HCT116 (cell line): ENCODE data around the gene SLC5A12. TPM values are rescaled to one million over a fixed set of nuclear protein-coding genes. Genes with fewer than 3 reads are reported as not detected.

Experiments used
- ATAC-seq: fragments of 200-7000 bp; cut with Tn5 transposase; 2 replicates; pipeline ENCODE4 v1.9.1; 2020; ENCODE audit warnings: mild to moderate bottlenecking, moderate library complexity
- BruUV-seq: library from RNA; stranded (reverse); fragments of 400-500 nt; replicated peaks from 2 replicates; lab custom pipeline; 2021; lab: Mats Ljungman, UMichigan
- CTCF ChIA-PET: fragments of 300-600 bp; sonication (Branson Sonifier 250); formaldehyde crosslinking; loops from one replicate; lab custom pipeline; 2021; ENCODE audit warnings: antibody characterized with exemption; lab: Charles Lee
- POLR2A ChIA-PET: fragments of 300-600, 350-600 bp; sonication (Branson Sonifier 250); formaldehyde crosslinking; loops from one replicate; lab custom pipeline; 2021; ENCODE audit warnings: antibody characterized with exemption; lab: Charles Lee
- RAD21 ChIA-PET, 2 experiments: fragments of 300-600 bp; sonication (Branson Sonifier 250); formaldehyde crosslinking; loops; one replicate each; lab custom pipeline; 2023; ENCODE audit warnings: low total read pairs in 2 of 2; ENCODE audit not compliant: uncharacterized antibody in 2 of 2, unreplicated experiment in 2 of 2, low non-redundant PET in 1 of 2; lab: Charles Lee
- DNase-seq: peaks from one replicate; pipeline ENCODE4 v3.0.0-alpha.2; 2010; ENCODE audit warnings: low read depth, low spot score
- H2AFZ ChIP-seq: fragments of 200-600 bp; shearing (Covaris generic), sonication (generic); 2 replicates; pipeline ENCODE4 v1.6.1; 2017; ENCODE audit warnings: low read depth, mixed run types, mixed read lengths, antibody characterized with exemption, low read length; ENCODE audit not compliant: poor library complexity, severe bottlenecking
- H3K27ac ChIP-seq: 2 replicates; pipeline ENCODE4 v1.5.1; 2012; ENCODE audit warnings: low read depth, low read length
- H3K27me3 ChIP-seq: fragments of 200-600 bp; sonication (generic); 2 replicates; pipeline ENCODE4 v1.6.1; 2016; ENCODE audit warnings: mixed run types, low read length, mixed read lengths; ENCODE audit not compliant: insufficient read depth
- H3K36me3 ChIP-seq, 2 experiments: fragments of 200-500 bp in 1 of 2; fragments of 200-600 bp in 1 of 2; sonication (Bioruptor generic) in 1 of 2; sonication (generic) in 1 of 2; 2 replicates each; pipeline versions ENCODE4 v1.5.1 to v1.6.1; 2014 to 2016; ENCODE audit warnings: low read length in 2 of 2, inconsistent platforms in 1 of 2, mixed read lengths in 1 of 2, mixed run types in 1 of 2; ENCODE audit not compliant: insufficient read depth in 2 of 2, control insufficient read depth in 1 of 2
- H3K4me1 ChIP-seq, 2 experiments: fragments of 200-600 bp in 1 of 2; sonication (generic) in 1 of 2; 2 replicates each; pipeline versions ENCODE4 v1.5.1 to v1.6.1; 2012 to 2017; ENCODE audit warnings: low read length in 2 of 2, inconsistent platforms in 1 of 2, mild to moderate bottlenecking in 1 of 2, mixed read lengths in 1 of 2, mixed run types in 1 of 2, moderate library complexity in 1 of 2; ENCODE audit not compliant: insufficient read depth in 2 of 2, control insufficient read depth in 1 of 2
- H3K4me2 ChIP-seq: fragments of 200-600 bp; sonication (generic); 2 replicates; pipeline ENCODE4 v1.6.1; 2017; ENCODE audit warnings: mixed run types, low read length, mixed read lengths
- H3K4me3 ChIP-seq, 2 experiments: fragments of 200-600 bp in 1 of 2; sonication (generic) in 1 of 2; replicated peaks in 1 of 2; 2 replicates each; pipeline ENCODE4 v1.5.1; 2011 to 2016; ENCODE audit warnings: low read length in 2 of 2, control low read depth in 1 of 2, low read depth in 1 of 2, mild to moderate bottlenecking in 1 of 2, mixed read lengths in 1 of 2, mixed run types in 1 of 2
- H3K79me2 ChIP-seq: fragments of 200-600 bp; sonication (generic); 2 replicates; pipeline ENCODE4 v1.6.1; 2017; ENCODE audit warnings: mild to moderate bottlenecking, mixed run types, low read length, moderate library complexity, mixed read lengths; ENCODE audit not compliant: insufficient read depth
- H3K9ac ChIP-seq: fragments of 200-600 bp; sonication (generic); 2 replicates; pipeline ENCODE4 v1.6.1; 2016; ENCODE audit warnings: low read length, mixed read lengths
- H3K9me2 ChIP-seq: fragments of 200-600 bp; sonication (generic), shearing (Covaris generic); 2 replicates; pipeline ENCODE4 v1.6.1; 2017; ENCODE audit warnings: mixed run types, mild to moderate bottlenecking, moderate library complexity; ENCODE audit not compliant: insufficient read depth
- H3K9me3 ChIP-seq, 2 experiments: fragments of 200-500 bp in 1 of 2; fragments of 200-600 bp in 1 of 2; sonication (Bioruptor generic) in 1 of 2; sonication (generic) in 1 of 2; 2 replicates each; pipeline ENCODE4 v1.6.1; 2014 to 2017; ENCODE audit warnings: low read length in 2 of 2, mixed read lengths in 2 of 2, inconsistent platforms in 1 of 2, low read depth in 1 of 2, mild to moderate bottlenecking in 1 of 2, mixed run types in 1 of 2, moderate library complexity in 1 of 2; ENCODE audit not compliant: control insufficient read depth in 1 of 2, insufficient read depth in 1 of 2
- H4K20me1 ChIP-seq: fragments of 200-600 bp; sonication (generic), shearing (Covaris generic); 2 replicates; pipeline ENCODE4 v1.6.1; 2017; ENCODE audit warnings: mixed run types, mild to moderate bottlenecking, moderate library complexity; ENCODE audit not compliant: insufficient read depth
- ATF3 ChIP-seq: IDR thresholded peaks from 2 replicates; pipeline ENCODE4 v1.6.1; 2012
- CEBPB ChIP-seq: IDR thresholded peaks from 2 replicates; pipeline ENCODE4 v1.6.1; 2012; ENCODE audit warnings: low read depth
- EGR1 ChIP-seq: IDR thresholded peaks from 2 replicates; pipeline ENCODE4 v1.6.1; 2012; ENCODE audit warnings: low read depth
- EZH2 ChIP-seq: fragments of 200-600 bp; sonication (generic); IDR thresholded peaks from 2 replicates; pipeline ENCODE4 v1.6.1; 2017; ENCODE audit warnings: antibody characterized with exemption, mixed run types
- EZH2phosphoT487 ChIP-seq: fragments of 200-600 bp; IDR thresholded peaks from 2 replicates; pipeline ENCODE4 v1.6.1; 2018; ENCODE audit warnings: antibody characterized with exemption, borderline replicate concordance
- FOSL1 ChIP-seq: IDR thresholded peaks from 2 replicates; pipeline ENCODE4 v1.6.1; 2012; ENCODE audit warnings: low read depth
- JUND ChIP-seq: IDR thresholded peaks from 2 replicates; pipeline ENCODE4 v1.6.1; 2012
- POLR2A ChIP-seq: IDR thresholded peaks from 2 replicates; pipeline ENCODE4 v1.7.0; 2011; ENCODE audit warnings: borderline replicate concordance; ENCODE audit not compliant: insufficient read depth, insufficient read length; ENCODE audit errors: extremely low read depth
- POLR2AphosphoS5 ChIP-seq: IDR thresholded peaks from 2 replicates; pipeline ENCODE4 v1.6.1; 2011; ENCODE audit warnings: mild to moderate bottlenecking, low read depth, low read length, moderate library complexity
- RAD21 ChIP-seq: IDR thresholded peaks from 2 replicates; pipeline ENCODE4 v1.6.1; 2012; ENCODE audit warnings: low read depth, mild to moderate bottlenecking
- REST ChIP-seq: IDR thresholded peaks from 2 replicates; pipeline ENCODE4 v1.6.1; 2012; ENCODE audit warnings: low read depth
- SIN3A ChIP-seq: IDR thresholded peaks from 2 replicates; pipeline ENCODE4 v1.6.1; 2012; ENCODE audit warnings: low read depth
- SP1 ChIP-seq: IDR thresholded peaks from 2 replicates; pipeline ENCODE4 v1.6.1; 2012; ENCODE audit warnings: low read depth
- TCF7L2 ChIP-seq: IDR thresholded peaks from 2 replicates; pipeline ENCODE4 v1.7.0; 2011; ENCODE audit warnings: borderline replicate concordance, inconsistent platforms; ENCODE audit not compliant: insufficient read depth, insufficient read length; ENCODE audit errors: extremely low read depth
- YY1 ChIP-seq: IDR thresholded peaks from 2 replicates; pipeline ENCODE4 v1.6.1; 2011; ENCODE audit warnings: low read length, low read depth, moderate library complexity, mild to moderate bottlenecking; ENCODE audit not compliant: insufficient replicate concordance; ENCODE audit errors: extremely low read depth
- ZBTB33 ChIP-seq: IDR thresholded peaks from 2 replicates; pipeline ENCODE4 v1.6.1; 2011; ENCODE audit warnings: mild to moderate bottlenecking, low read length, moderate library complexity; ENCODE audit not compliant: insufficient replicate concordance; ENCODE audit errors: extremely low read depth
- ZFX ChIP-seq: fragments of 450-650 bp; IDR thresholded peaks from 2 replicates; pipeline ENCODE4 v1.6.1; 2017
- ZNF274 ChIP-seq: fragments of 200-500 bp; sonication (Bioruptor generic); IDR thresholded peaks from 2 replicates; pipeline ENCODE4 v1.6.1; 2014; ENCODE audit warnings: mild to moderate bottlenecking, low read depth, low read length, inconsistent platforms
- intact Hi-C: fragments of 100-400 bp; cut with micrococcal nuclease; formaldehyde crosslinking; loops from 2 replicates; pipeline ENCODE4 v1.10.0; 2022
- total RNA-seq: library from RNA; stranded (reverse); gene quantifications from one replicate; pipeline ENCODE4 v1.2.1, GENCODE V29; 2021; ENCODE audit not compliant: unreplicated experiment
- TF ChIP-seq, protein P1 (sequence below), 3 experiments: fragments of 200-600 bp in 1 of 3; sonication (generic) in 1 of 3; IDR thresholded peaks in 2 of 3; conservative IDR thresholded peaks in 1 of 3; 2 replicates each; pipeline ENCODE4 v1.5.1; 2012 to 2017; ENCODE audit warnings: low read depth in 2 of 3, low read length in 2 of 3, antibody characterized with exemption in 1 of 3, borderline replicate concordance in 1 of 3, control low read depth in 1 of 3, mild to moderate bottlenecking in 1 of 3, mixed read lengths in 1 of 3, mixed run types in 1 of 3, moderate library complexity in 1 of 3; ENCODE audit not compliant: insufficient read depth in 1 of 3
- TF ChIP-seq, protein P2 (sequence below): IDR thresholded peaks from 2 replicates; pipeline ENCODE4 v1.6.1; 2012

Gene SLC5A12
- total RNA-seq, 1 experiment from 2014 or later, result not detected

DNA sequence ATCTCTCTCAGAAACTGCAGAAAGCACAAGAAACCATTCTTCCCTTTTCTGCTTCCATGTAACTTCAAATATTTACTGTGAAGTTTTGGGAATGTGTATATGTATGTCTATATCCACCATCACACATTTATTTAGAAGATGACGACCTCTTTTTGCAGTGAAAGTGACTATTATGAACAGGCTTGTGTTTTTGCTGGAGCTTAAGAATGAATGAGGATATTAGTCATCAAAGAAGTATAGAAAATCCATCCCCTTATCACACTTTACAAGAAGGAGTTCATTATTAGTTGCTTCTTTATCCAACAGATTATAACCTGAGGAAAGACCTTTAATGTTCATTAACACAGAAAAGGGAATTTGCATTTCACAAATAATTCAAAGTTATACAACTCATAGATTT is 21.1 kb upstream of the SLC5A12 start:
- ATAC-seq, result no peak
- Histone ChIP-seq H3K4me2 (no peak overlapping the region), H3K79me2 (no peaks in the 10 kb centered on the region), H2AFZ (no peak overlapping the region), H3K36me3 (no peaks in the 10 kb centered on the region), H3K27ac (no peak overlapping the region), H3K9me2 (no peaks in the 10 kb centered on the region), H3K4me1 (no peaks in the 10 kb centered on the region), H4K20me1 (no peaks in the 10 kb centered on the region), H3K27me3 (no peaks in the 10 kb centered on the region), H3K4me3 (no peak overlapping the region), H3K9ac (no peak overlapping the region), H3K9me3 (peaks cover 4 to 10% of the 10 kb centered on the region in 2 experiments; a peak in 2 of 4 replicates)
- BruUV-seq, result no TSS peak
- no peak for TF ChIP-seq ZNF274
- TF ChIP-seq SIN3A, result no peak
- no peak for TF ChIP-seq CEBPB
- no peak for TF ChIP-seq EZH2phosphoT487
- TF ChIP-seq ZFX, result no peak
- TF ChIP-seq FOSL1, result no peak
- no peak for TF ChIP-seq ATF3
- no peak for TF ChIP-seq EGR1
- TF ChIP-seq REST, result no peak
- no peak for TF ChIP-seq YY1
- TF ChIP-seq JUND, result no peak
- TF ChIP-seq RAD21, result no peak
- no peak for TF ChIP-seq POLR2AphosphoS5
- TF ChIP-seq, protein P1, sequence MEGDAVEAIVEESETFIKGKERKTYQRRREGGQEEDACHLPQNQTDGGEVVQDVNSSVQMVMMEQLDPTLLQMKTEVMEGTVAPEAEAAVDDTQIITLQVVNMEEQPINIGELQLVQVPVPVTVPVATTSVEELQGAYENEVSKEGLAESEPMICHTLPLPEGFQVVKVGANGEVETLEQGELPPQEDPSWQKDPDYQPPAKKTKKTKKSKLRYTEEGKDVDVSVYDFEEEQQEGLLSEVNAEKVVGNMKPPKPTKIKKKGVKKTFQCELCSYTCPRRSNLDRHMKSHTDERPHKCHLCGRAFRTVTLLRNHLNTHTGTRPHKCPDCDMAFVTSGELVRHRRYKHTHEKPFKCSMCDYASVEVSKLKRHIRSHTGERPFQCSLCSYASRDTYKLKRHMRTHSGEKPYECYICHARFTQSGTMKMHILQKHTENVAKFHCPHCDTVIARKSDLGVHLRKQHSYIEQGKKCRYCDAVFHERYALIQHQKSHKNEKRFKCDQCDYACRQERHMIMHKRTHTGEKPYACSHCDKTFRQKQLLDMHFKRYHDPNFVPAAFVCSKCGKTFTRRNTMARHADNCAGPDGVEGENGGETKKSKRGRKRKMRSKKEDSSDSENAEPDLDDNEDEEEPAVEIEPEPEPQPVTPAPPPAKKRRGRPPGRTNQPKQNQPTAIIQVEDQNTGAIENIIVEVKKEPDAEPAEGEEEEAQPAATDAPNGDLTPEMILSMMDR (IDR thresholded peaks at IDR 0.05 in 2 of 3, conservative IDR thresholded peaks at IDR 0.05 in 1 of 3; ENCODE audit: borderline replicate concordance in 1 of 3, insufficient read depth in 1 of 3, low read depth in 2 of 3, low read length in 2 of 3), result no peak
- TF ChIP-seq, protein P2, sequence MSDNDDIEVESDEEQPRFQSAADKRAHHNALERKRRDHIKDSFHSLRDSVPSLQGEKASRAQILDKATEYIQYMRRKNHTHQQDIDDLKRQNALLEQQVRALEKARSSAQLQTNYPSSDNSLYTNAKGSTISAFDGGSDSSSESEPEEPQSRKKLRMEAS, result no peak
- TF ChIP-seq SP1, result no peak
- TF ChIP-seq ZBTB33, result no peak
- TF ChIP-seq POLR2A, result no peak
- TF ChIP-seq TCF7L2, result no peak
- TF ChIP-seq EZH2, result no peak
- intact Hi-C loops, result no loop called here
- DNase-seq, result no peak
- RAD21 ChIA-PET, result no interaction called here
- CTCF ChIA-PET, result no interaction called here
- POLR2A ChIA-PET, result no interaction called here
